Measurements from ENCODE around the gene VILL.

DNA sequence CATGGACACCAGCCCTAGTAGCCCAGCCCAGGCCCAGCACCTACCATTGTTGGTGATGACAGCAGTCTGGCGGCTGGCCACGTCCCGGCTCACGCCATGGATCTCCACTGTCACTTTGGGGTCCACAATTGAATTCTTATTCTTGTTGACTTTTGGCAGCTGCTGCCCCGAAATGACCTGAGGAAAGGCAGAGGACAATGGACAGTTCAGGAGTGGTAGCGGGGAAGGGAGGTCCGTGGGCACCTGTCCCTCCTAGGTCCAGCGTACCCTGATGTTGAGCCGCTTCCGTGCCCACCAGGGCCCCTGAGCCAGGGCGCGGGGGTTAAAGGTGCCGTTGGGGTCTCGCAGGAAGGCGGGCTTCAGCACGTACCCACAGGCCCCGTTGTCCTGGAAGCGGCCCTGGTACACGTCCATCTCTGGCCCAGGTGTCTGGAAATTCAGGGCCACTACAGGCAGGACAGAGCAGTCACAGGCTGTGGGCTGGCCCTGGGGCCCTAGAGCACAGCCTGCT is 17.7 kb downstream of the VILL start:
- TF ChIP-seq, protein P1, sequence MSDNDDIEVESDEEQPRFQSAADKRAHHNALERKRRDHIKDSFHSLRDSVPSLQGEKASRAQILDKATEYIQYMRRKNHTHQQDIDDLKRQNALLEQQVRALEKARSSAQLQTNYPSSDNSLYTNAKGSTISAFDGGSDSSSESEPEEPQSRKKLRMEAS (IDR thresholded peaks at IDR 0.05), result no peak
- TF ChIP-seq RAD21 (IDR thresholded peaks at IDR 0.05; ENCODE audit: low read depth) (no peak), REST (IDR thresholded peaks at IDR 0.05; ENCODE audit: low read depth) (no peak), TCF12 (IDR thresholded peaks at IDR 0.05; ENCODE audit: low read depth) (no peak), EP300 (IDR thresholded peaks at IDR 0.05; ENCODE audit: borderline replicate concordance) (no peak), CEBPB (IDR thresholded peaks at IDR 0.05) (no peak), TEAD4 (IDR thresholded peaks at IDR 0.05) (no peak)
